ENCODE results near the gene GTF2H4. TPM values are rescaled to one million over a fixed set of nuclear protein-coding genes. Genes with fewer than 3 reads are reported as not detected.

The GTF2H4 gene
- total and polyA plus RNA-seq, 8 donors: 29.5 to 59.5 (median 49.6) TPM

- Histone ChIP-seq H3K36me3 (no peaks in the 10 kb centered on the region), H3K4me3 (peak within 1 kb of the TSS; percentile 29 to 44), H3K27ac (peak within 1 kb of the TSS; percentile 48 to 85), H3K9me3 (peaks cover 0 to 7% of the 10 kb centered on the region in 2 donors), H3K27me3 (no peaks in the 10 kb centered on the region), H3K4me1 (peaks cover 0 to 9% of the 10 kb centered on the region in 2 donors)
- peak in 3 of 4 donors; percentile 17 to 60 (median 51) for DNase-seq
- TF ChIP-seq, protein P1, sequence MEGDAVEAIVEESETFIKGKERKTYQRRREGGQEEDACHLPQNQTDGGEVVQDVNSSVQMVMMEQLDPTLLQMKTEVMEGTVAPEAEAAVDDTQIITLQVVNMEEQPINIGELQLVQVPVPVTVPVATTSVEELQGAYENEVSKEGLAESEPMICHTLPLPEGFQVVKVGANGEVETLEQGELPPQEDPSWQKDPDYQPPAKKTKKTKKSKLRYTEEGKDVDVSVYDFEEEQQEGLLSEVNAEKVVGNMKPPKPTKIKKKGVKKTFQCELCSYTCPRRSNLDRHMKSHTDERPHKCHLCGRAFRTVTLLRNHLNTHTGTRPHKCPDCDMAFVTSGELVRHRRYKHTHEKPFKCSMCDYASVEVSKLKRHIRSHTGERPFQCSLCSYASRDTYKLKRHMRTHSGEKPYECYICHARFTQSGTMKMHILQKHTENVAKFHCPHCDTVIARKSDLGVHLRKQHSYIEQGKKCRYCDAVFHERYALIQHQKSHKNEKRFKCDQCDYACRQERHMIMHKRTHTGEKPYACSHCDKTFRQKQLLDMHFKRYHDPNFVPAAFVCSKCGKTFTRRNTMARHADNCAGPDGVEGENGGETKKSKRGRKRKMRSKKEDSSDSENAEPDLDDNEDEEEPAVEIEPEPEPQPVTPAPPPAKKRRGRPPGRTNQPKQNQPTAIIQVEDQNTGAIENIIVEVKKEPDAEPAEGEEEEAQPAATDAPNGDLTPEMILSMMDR (IDR thresholded peaks at IDR 0.05): no peak
- ATAC-seq: peak; percentile 66
- intact Hi-C loops (cut with DNase I): no loop called here
Measured at GRCh38 chr6:30931969-30932645, 24.1 kb downstream of the GTF2H4 start, which contains the start of gene SFTA2. SFTA2 (minus strand) TSS chr6:30932170; CDS start chr6:30932096, 74 bp downstream.

DNA sequence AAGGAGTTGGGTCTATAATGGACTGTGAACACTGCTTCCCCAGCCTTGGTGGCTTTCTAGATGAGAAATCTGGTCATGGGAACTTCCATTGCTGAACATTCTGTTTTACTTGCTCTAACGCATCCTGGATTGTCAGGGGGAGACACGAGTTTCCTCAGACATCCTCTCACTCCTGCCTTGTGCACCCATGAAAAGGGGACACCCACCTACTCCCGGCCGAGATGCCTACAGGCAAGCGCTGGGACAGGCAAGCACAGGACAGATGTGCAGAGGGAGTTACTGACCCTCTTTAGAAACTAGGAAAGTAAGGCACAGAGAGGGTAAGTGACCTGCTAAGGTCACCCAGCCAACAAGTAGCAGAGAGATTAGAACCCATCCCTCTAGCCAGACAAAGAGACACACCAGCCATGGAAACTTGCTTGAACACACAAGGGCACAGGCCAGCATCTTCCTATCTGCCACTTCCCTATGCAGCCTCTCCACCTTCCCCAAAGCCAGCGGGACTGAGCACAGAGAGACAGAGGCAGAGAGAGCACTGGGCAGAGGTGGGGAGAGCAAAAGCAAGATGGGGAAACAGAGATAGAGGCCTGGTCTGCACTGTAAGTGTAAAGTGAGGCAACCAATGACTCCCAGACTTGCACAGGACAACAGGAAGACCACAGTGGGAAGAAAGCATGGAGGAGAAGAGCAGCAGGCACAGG, 24.8 kb downstream of the GTF2H4 start:
- H3K4me3 ChIP-seq: no peak overlapping the region
- TF ChIP-seq, protein P1 (IDR thresholded peaks at IDR 0.05): no peak
- intact Hi-C loops (cut with DNase I): no loop called here
- H3K4me1 ChIP-seq: peaks cover 0 to 9% of the 10 kb centered on the region in 2 donors
- no peaks in the 10 kb centered on the region for H3K27me3 ChIP-seq
- no peaks in the 10 kb centered on the region for H3K36me3 ChIP-seq
- peak overlapping the region; percentile 48 to 85 for H3K27ac ChIP-seq
- ATAC-seq: no peak
- H3K9me3 ChIP-seq: peaks cover 0 to 7% of the 10 kb centered on the region in 2 donors
- DNase-seq: no peak

DNA sequence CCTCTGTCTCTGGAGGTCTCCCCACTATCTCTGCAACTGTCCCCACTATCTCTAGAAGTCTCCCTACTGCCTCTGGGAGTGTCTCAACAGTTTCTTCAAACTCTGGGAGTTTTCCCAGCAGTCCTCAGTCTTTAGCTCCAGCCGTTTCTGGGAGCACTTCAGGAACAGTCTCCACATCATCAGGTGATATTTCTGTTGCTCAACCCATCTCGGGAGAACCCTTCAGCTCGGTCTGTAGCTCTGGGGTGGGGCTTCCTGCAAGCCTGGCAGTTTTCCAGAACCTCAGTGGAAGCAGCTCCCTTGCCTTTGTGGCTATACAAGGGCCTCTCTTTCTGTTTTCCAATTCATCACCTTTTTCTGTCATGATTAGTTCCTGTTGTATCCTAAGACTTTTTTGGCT, 27.0 kb downstream of the GTF2H4 start:
- peak in 3 of 4 donors; percentile 45 to 79 (median 71) for DNase-seq
- no peaks in the 10 kb centered on the region for H3K27me3 ChIP-seq
- ATAC-seq: peak; percentile 24
- peak overlapping the region in 1 of 2 donors; percentile 37 for H3K4me3 ChIP-seq
- H3K36me3 ChIP-seq: no peaks in the 10 kb centered on the region
- TF ChIP-seq, protein P1 (IDR thresholded peaks at IDR 0.05): no peak
- H3K27ac ChIP-seq: peak overlapping the region; percentile 55 to 67
- peaks cover 0 to 9% of the 10 kb centered on the region in 2 donors for H3K4me1 ChIP-seq
- H3K9me3 ChIP-seq: no peaks in the 10 kb centered on the region
- intact Hi-C loops (cut with DNase I): no loop called here

- Histone ChIP-seq H3K9me3 (no peaks in the 10 kb centered on the region), H3K4me3 (peak overlapping the region; percentile 10 to 37), H3K4me1 (peaks cover under 1 to 11% of the 10 kb centered on the region in 2 donors), H3K27me3 (peaks cover 0 to 11% of the 10 kb centered on the region in 2 donors), H3K36me3 (no peaks in the 10 kb centered on the region), H3K27ac (peak overlapping the region; percentile 51 to 55)
- intact Hi-C loops (cut with DNase I): no loop called here
- peak; percentile 77 for ATAC-seq
- DNase-seq: peak in 1 of 4 donors; percentile 78
- TF ChIP-seq, protein P1 (IDR thresholded peaks at IDR 0.05): no peak
Measured at GRCh38 chr6:30937265-30937664, 29.3 kb downstream of the GTF2H4 start.

DNA sequence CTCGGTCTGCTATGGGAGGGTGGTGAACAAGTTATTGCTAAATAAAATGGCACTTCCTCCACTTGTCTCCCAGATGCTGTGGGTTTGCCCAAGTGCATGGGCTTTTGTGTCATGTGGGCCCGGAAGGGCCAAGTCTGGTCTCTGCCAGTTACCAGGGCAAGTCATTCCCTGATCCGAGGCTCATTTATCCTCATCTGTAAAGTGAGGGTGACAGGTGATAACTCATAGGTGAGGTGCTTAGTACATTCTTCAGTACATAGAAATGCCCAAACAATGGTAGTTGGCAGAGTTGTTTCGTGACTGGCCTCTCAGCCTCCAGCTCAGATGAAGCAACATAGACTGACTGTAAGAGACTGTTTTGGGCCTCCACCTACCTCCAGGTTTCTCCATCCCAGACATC, 30.7 kb downstream of the GTF2H4 start:
- peaks cover 6 to 19% of the 10 kb centered on the region in 2 donors for H3K4me1 ChIP-seq
- TF ChIP-seq, protein P1 (IDR thresholded peaks at IDR 0.05): no peak
- ATAC-seq (no peak), DNase-seq (no peak)
- H3K27ac ChIP-seq: no peak overlapping the region
- no peaks in the 10 kb centered on the region for H3K9me3 ChIP-seq
- intact Hi-C loops (cut with DNase I): no loop called here
- peaks cover 0 to 26% of the 10 kb centered on the region in 2 donors for H3K27me3 ChIP-seq
- no peak overlapping the region for H3K4me3 ChIP-seq
- no peaks in the 10 kb centered on the region for H3K36me3 ChIP-seq
